GM21423 (cell line): Measurements from ENCODE around the gene RPS24.
"Not testable (repeated sequence)": the region's sequence is repeated elsewhere in the genome, so short reads cannot be mapped to it uniquely, and the experiment has no call there.

ENCODE experiments used
- ATAC-seq: cut with Tn5 transposase; IDR thresholded peaks from one replicate; pipeline ENCODE4 v1.9.1; 2021; ENCODE audit warnings: mild to moderate bottlenecking, moderate library complexity; ENCODE audit not compliant: unreplicated experiment

RPS24 gene

GRCh38 chr10:78033637-78034470 is at the start of gene RPS24:
Gene RPS24, plus strand, starts transcription at chr10:78033863. Its CDS starts 39 bp downstream, at chr10:78033902.
- peak; percentile 80 for ATAC-seq

GRCh38 chr10:77984986-77985385 is 48.7 kb upstream of the RPS24 start:
- ATAC-seq: no peak

- no peak for ATAC-seq
Observed at GRCh38 chr10:77987671-77988255, 45.9 kb upstream of the RPS24 start.

- ATAC-seq: no peak
Observed at GRCh38 chr10:77989081-77989724, 44.5 kb upstream of the RPS24 start.

- ATAC-seq: no peak
Observed at GRCh38 chr10:77993620-77994019, 40.0 kb upstream of the RPS24 start.

- not testable (repeated sequence) for ATAC-seq
Observed at GRCh38 chr10:77998780-77999179, 34.9 kb upstream of the RPS24 start.

GRCh38 chr10:78000206-78000605 is 33.5 kb upstream of the RPS24 start:
- ATAC-seq: no peak

GRCh38 chr10:78000956-78001472 is 32.6 kb upstream of the RPS24 start:
- ATAC-seq: no peak

- no peak for ATAC-seq
Observed at GRCh38 chr10:78002541-78003288, 30.9 kb upstream of the RPS24 start.

GRCh38 chr10:78004215-78005026 is 29.2 kb upstream of the RPS24 start:
- ATAC-seq: no peak

GRCh38 chr10:78007172-78007571 is 26.5 kb upstream of the RPS24 start:
- ATAC-seq: no peak

- ATAC-seq: no peak
Observed at GRCh38 chr10:78009662-78010061, 24.0 kb upstream of the RPS24 start.

- no peak for ATAC-seq
Observed at GRCh38 chr10:78010278-78010677, 23.4 kb upstream of the RPS24 start.

GRCh38 chr10:78011065-78011464 is 22.6 kb upstream of the RPS24 start:
- no peak for ATAC-seq

- no peak for ATAC-seq
Observed at GRCh38 chr10:78013564-78013963, 20.1 kb upstream of the RPS24 start.

GRCh38 chr10:78015546-78015945 is 18.1 kb upstream of the RPS24 start:
- no peak for ATAC-seq

- no peak for ATAC-seq
Observed at GRCh38 chr10:78017856-78018255, 15.8 kb upstream of the RPS24 start.

- ATAC-seq: no peak
Observed at GRCh38 chr10:78019264-78019663, 14.4 kb upstream of the RPS24 start.

GRCh38 chr10:78021201-78021600 is 12.5 kb upstream of the RPS24 start:
- no peak for ATAC-seq

GRCh38 chr10:78023741-78024140 is 9.9 kb upstream of the RPS24 start:
- no peak for ATAC-seq
